ENCODE measurements around the gene IMMP2L. TPM values are rescaled to one million over a fixed set of nuclear protein-coding genes. Genes with fewer than 3 reads are reported as not detected.

Gene IMMP2L
- total RNA-seq, 1 donor from 2014 or later, result 59.6 TPM

DNA sequence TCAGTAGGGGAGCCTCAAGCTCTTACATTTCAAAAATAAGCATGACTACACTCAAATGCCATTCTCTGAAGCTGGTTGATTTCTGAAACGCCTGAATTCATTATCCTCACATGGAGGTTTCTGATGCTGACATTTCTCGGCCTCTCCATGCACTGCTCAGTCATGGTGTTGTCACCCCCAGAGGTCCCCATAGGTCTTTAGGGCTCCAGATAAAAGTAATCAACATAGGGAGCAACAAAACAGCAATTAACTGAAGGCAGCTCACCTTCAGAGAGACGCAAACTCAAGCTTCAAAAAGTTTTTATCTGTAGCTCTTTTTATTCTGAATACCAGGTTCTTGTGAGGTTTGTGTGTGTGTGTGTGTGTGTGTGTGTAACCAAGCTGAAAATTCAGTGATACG, 694.5 kb downstream of the IMMP2L start:
- H3K4me3 Mint-ChIP-seq, result no peak overlapping the region
- peaks cover 16% of the 10 kb centered on the region for H3K4me1 Mint-ChIP-seq
- TF ChIP-seq CTCF (IDR thresholded peaks at IDR 0.05; ENCODE audit: unreplicated experiment), result no peak
- H3K27ac Mint-ChIP-seq, result peak overlapping the region; percentile 54
- no peaks in the 10 kb centered on the region for H3K27me3 Mint-ChIP-seq (ENCODE audit: low read depth)
- DNase-seq (ENCODE audit: low spot score in 2 of 2, unreplicated experiment in 2 of 2), result no peak
- H3K36me3 Mint-ChIP-seq, result peaks cover 4% of the 10 kb centered on the region
- peaks cover 4% of the 10 kb centered on the region for H3K9me3 Mint-ChIP-seq

GRCh38 chr7:110863258-110863657, 699.0 kb downstream of the IMMP2L start:
- Mint-ChIP-seq H3K27me3 (ENCODE audit: low read depth) (no peaks in the 10 kb centered on the region), H3K9me3 (peaks cover 4% of the 10 kb centered on the region), H3K27ac (no peak overlapping the region), H3K4me3 (no peak overlapping the region), H3K36me3 (peaks cover 4% of the 10 kb centered on the region), H3K4me1 (peaks cover 10% of the 10 kb centered on the region)
- no peak for TF ChIP-seq CTCF (IDR thresholded peaks at IDR 0.05; ENCODE audit: unreplicated experiment)
- DNase-seq (ENCODE audit: low spot score in 2 of 2, unreplicated experiment in 2 of 2), result no peak

- no peak for DNase-seq (ENCODE audit: low spot score in 2 of 2, unreplicated experiment in 2 of 2)
- Mint-ChIP-seq H3K9me3 (no peaks in the 10 kb centered on the region), H3K27me3 (ENCODE audit: low read depth) (no peaks in the 10 kb centered on the region), H3K27ac (no peak overlapping the region), H3K4me3 (no peak overlapping the region), H3K4me1 (peaks cover 2% of the 10 kb centered on the region), H3K36me3 (no peaks in the 10 kb centered on the region)
- no peak for TF ChIP-seq CTCF (IDR thresholded peaks at IDR 0.05; ENCODE audit: unreplicated experiment)
Measured at GRCh38 chr7:110861163-110861562, 701.1 kb downstream of the IMMP2L start.

DNA sequence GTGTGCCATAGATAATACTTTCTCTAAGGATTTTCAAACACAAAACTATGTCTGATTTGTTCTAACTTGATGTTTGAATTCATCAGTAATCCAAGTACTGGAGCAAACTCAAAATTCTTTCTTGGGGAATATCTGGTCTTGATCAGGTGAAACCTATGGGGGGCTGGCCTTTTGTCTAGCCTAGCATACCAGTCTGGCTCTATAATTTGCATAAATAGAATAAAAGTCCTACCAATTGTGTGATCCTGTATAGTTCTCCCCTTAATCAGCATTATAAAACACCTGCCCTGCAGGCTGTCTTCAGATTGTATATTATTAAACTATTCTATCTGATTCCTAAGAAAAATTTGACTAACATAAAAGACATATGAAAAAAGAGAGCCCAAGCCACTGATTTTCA, 705.2 kb downstream of the IMMP2L start:
- H3K27me3 Mint-ChIP-seq (ENCODE audit: low read depth), result no peaks in the 10 kb centered on the region
- H3K27ac Mint-ChIP-seq, result no peak overlapping the region
- DNase-seq (ENCODE audit: low spot score in 2 of 2, unreplicated experiment in 2 of 2), result no peak
- H3K9me3 Mint-ChIP-seq, result no peaks in the 10 kb centered on the region
- no peak for TF ChIP-seq CTCF (IDR thresholded peaks at IDR 0.05; ENCODE audit: unreplicated experiment)
- H3K4me1 Mint-ChIP-seq, result peaks cover 18% of the 10 kb centered on the region
- no peak overlapping the region for H3K4me3 Mint-ChIP-seq
- H3K36me3 Mint-ChIP-seq, result no peaks in the 10 kb centered on the region

DNA sequence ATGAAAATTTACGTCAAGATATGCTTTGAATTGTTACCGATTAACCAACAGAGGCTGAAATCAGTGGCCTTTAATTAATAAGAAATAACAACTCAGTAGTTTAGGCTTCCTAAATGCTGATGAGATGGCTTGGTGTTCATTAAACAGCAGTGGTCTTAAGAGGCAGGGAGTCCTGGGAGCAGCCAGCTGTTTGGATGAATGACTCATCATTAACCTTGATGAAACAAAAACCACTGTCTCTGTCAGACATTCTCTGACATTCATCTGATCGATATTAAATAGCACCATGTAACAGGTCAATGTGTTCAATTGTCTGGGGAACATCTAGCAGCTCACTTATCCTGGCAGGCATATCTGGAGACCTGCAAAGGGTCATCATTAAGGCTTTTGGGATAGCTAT, 705.6 kb downstream of the IMMP2L start:
- H3K36me3 Mint-ChIP-seq, result no peaks in the 10 kb centered on the region
- DNase-seq (ENCODE audit: low spot score in 2 of 2, unreplicated experiment in 2 of 2), result no peak
- peaks cover 22% of the 10 kb centered on the region for H3K4me1 Mint-ChIP-seq
- no peak overlapping the region for H3K27ac Mint-ChIP-seq
- no peak for TF ChIP-seq CTCF (IDR thresholded peaks at IDR 0.05; ENCODE audit: unreplicated experiment)
- no peak overlapping the region for H3K4me3 Mint-ChIP-seq
- H3K27me3 Mint-ChIP-seq (ENCODE audit: low read depth), result no peaks in the 10 kb centered on the region
- H3K9me3 Mint-ChIP-seq, result no peaks in the 10 kb centered on the region

- Mint-ChIP-seq H3K36me3 (no peaks in the 10 kb centered on the region), H3K4me1 (peaks cover 26% of the 10 kb centered on the region), H3K9me3 (no peaks in the 10 kb centered on the region), H3K4me3 (no peak overlapping the region), H3K27ac (no peak overlapping the region), H3K27me3 (ENCODE audit: low read depth) (no peaks in the 10 kb centered on the region)
- no peak for DNase-seq (ENCODE audit: low spot score in 2 of 2, unreplicated experiment in 2 of 2)
- TF ChIP-seq CTCF (IDR thresholded peaks at IDR 0.05; ENCODE audit: unreplicated experiment), result no peak
Measured at GRCh38 chr7:110854651-110855050, 707.6 kb downstream of the IMMP2L start.

Measured in mesothelial cell of epicardium (in vitro differentiated cells).